Left lung (tissue), 10 donors: ENCODE results near the gene SPRR2A. TPM values are rescaled to one million over a fixed set of nuclear protein-coding genes. Genes with fewer than 3 reads are reported as not detected.
"Not testable (repeated sequence)": the region's sequence is repeated elsewhere in the genome, so short reads cannot be mapped to it uniquely, and the experiment has no call there.

Source experiments
- ATAC-seq: fragments of 200-7000 bp; cut with Tn5 transposase; one replicate; pipeline ENCODE4 v1.9.1; 2020; ENCODE audit warnings: moderate library complexity
- DNase-seq, 4 donors: peaks; one replicate each; pipeline ENCODE4 v3.0.0-alpha.2; 2013 to 2020
- H3K27ac ChIP-seq, 2 donors: fragments of 200-600 bp; sonication (generic) in 1 of 2; one replicate each; pipeline versions ENCODE4 v1.5.0 to v1.8.0; 2020 to 2021
- H3K27me3 ChIP-seq, 2 donors: fragments of 200-600 bp; sonication (generic) in 1 of 2; one replicate each; pipeline versions ENCODE4 v1.5.0 to v1.8.0; 2020 to 2021
- H3K36me3 ChIP-seq, 2 donors: fragments of 200-600 bp; sonication (generic) in 1 of 2; one replicate each; pipeline versions ENCODE4 v1.5.0 to v1.8.0; 2020 to 2021
- H3K4me1 ChIP-seq, 2 donors: fragments of 200-600 bp; one replicate each; pipeline ENCODE4 v1.8.0; 2021
- H3K4me3 ChIP-seq, 2 donors: fragments of 200-600 bp; sonication (generic) in 1 of 2; one replicate each; pipeline versions ENCODE4 v1.5.0 to v1.8.0; 2020 to 2021; ENCODE audit warnings: mild to moderate bottlenecking in 1 of 2
- H3K9me3 ChIP-seq, 2 donors: fragments of 200-600 bp; sonication (generic) in 1 of 2; one replicate each; pipeline versions ENCODE4 v1.5.0 to v1.8.0; 2020 to 2021
- intact Hi-C, 2 donors: fragments of 100-400 bp; cut with DNase I; formaldehyde crosslinking; loops; one replicate each; pipeline versions ENCODE4 v1.11.2 to v1.14.2; 2022
- polyA plus RNA-seq, 6 donors: library from polyadenylated mRNA; unstranded; fragments of 120-200 nt; gene quantifications; one replicate each; pipeline ENCODE4 v1.2.1, GENCODE V29; 2013; ENCODE audit not compliant: insufficient read length in 6 of 6
- total RNA-seq, 2 donors: library from RNA; stranded (reverse); fragmentation: NEBNext Ultra II Directional; extraction: Animal tissue kit (Norgen Biotek cat#: 25700); gene quantifications; one replicate each; pipeline ENCODE4 v1.2.1, GENCODE V29; 2021
- TF ChIP-seq, protein P1 (sequence below), 2 donors: fragments of 200-600 bp; sonication (generic) in 1 of 2; IDR thresholded peaks; one replicate each; pipeline versions ENCODE4 v1.5.0 to v1.8.0; 2021; ENCODE audit warnings: antibody characterized with exemption in 2 of 2
- donor health status: DM: no; HTN: yes; CAD: no.
- donor health status: DM: no; HTN: no; CAD: no.

SPRR2A gene
- total and polyA plus RNA-seq, 8 donors: not detected

DNA sequence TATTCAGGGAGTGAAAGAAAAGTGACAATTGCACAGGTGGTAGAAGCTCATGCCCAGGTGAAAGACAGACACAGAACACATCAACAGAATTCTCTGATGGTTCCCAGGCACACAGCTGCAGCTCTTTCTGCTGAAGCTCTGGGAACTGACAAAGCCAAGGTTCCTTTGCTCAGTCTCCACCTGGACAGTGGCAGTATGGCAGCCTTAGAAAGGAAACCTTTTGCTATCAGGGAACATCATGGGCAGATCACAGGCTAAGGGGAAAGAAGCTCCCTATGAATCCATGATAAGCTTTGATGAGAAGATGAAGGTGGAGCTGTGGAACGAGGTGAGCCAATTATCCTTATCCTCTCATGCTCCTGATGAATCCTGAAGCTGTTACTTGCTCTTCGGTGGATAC lies 12.9 kb upstream of the SPRR2A start:
- H3K4me1 ChIP-seq: no peaks in the 10 kb centered on the region
- no peaks in the 10 kb centered on the region for H3K27me3 ChIP-seq
- H3K9me3 ChIP-seq: no peaks in the 10 kb centered on the region
- H3K27ac ChIP-seq: no peak overlapping the region
- no peaks in the 10 kb centered on the region for H3K36me3 ChIP-seq
- H3K4me3 ChIP-seq: no peak overlapping the region
- ATAC-seq (no peak), DNase-seq (no peak)
- TF ChIP-seq, protein P1, sequence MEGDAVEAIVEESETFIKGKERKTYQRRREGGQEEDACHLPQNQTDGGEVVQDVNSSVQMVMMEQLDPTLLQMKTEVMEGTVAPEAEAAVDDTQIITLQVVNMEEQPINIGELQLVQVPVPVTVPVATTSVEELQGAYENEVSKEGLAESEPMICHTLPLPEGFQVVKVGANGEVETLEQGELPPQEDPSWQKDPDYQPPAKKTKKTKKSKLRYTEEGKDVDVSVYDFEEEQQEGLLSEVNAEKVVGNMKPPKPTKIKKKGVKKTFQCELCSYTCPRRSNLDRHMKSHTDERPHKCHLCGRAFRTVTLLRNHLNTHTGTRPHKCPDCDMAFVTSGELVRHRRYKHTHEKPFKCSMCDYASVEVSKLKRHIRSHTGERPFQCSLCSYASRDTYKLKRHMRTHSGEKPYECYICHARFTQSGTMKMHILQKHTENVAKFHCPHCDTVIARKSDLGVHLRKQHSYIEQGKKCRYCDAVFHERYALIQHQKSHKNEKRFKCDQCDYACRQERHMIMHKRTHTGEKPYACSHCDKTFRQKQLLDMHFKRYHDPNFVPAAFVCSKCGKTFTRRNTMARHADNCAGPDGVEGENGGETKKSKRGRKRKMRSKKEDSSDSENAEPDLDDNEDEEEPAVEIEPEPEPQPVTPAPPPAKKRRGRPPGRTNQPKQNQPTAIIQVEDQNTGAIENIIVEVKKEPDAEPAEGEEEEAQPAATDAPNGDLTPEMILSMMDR (IDR thresholded peaks at IDR 0.05): no peak
- intact Hi-C loops: no loop called here

DNA sequence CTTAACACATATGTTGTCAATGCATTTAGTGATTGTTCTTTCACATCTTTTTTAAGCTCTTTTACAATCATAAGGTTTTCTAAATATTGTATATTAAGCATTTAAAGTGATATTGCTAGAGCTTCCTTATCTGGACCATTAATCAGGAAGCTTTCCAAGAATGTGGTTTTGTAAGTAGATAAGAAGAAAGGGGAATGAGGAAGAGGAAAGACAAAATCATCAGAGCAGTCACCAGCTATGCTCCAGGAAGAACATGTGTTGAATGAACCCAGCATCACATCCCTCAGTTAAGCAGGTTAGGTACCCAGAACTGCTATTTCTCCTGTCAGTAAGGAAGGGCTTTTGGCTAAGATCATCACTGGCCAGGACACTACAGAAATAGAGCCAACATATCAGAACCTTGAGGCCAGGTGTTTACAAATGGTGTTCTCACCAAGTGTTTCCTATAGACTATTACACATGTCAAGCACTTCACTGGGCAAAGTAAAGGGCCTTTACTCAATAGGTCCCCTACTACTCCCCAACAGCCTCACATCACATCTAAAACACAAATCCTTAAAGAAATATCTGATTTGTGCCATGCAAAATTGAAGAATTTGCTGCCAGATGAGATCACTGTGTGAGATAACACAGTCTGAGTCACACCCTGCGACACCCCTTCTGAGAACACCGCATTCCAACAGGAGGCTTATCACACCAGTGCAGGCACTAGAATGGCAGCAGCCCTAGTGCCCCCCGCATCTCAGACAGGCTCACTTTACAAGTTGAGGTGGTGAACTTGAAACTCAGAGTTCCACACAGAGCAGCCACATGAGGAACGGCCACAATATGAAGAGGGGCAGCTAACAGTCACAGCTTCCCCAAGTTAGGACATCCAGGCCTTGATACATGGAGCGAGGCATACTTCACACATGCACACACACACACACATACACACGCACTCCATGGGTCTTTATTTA lies 1.8 kb upstream of the SPRR2A start:
- no peaks in the 10 kb centered on the region for H3K36me3 ChIP-seq
- DNase-seq (no peak), ATAC-seq (no peak)
- no peak overlapping the region for H3K4me3 ChIP-seq
- H3K9me3 ChIP-seq: no peaks in the 10 kb centered on the region
- TF ChIP-seq, protein P1 (IDR thresholded peaks at IDR 0.05): no peak
- peaks cover 0 to 6% of the 10 kb centered on the region in 2 donors for H3K27me3 ChIP-seq
- intact Hi-C loops: no loop called here
- no peaks in the 10 kb centered on the region for H3K4me1 ChIP-seq
- no peak overlapping the region for H3K27ac ChIP-seq

GRCh38 chr1:153058154-153058553 lies 842 bp upstream of the SPRR2A start:
- H3K4me1 ChIP-seq: no peaks in the 10 kb centered on the region
- no peak overlapping the region for H3K4me3 ChIP-seq
- no peak overlapping the region for H3K27ac ChIP-seq
- no peaks in the 10 kb centered on the region for H3K36me3 ChIP-seq
- intact Hi-C loops: no loop called here
- peaks cover 0 to 6% of the 10 kb centered on the region in 2 donors for H3K27me3 ChIP-seq
- no peaks in the 10 kb centered on the region for H3K9me3 ChIP-seq
- TF ChIP-seq, protein P1 (IDR thresholded peaks at IDR 0.05): no peak
- DNase-seq: no peak
- ATAC-seq: no peak

- DNase-seq, H3K27ac ChIP-seq, H3K9me3 ChIP-seq, ATAC-seq, H3K27me3 ChIP-seq, H3K4me1 ChIP-seq, intact Hi-C loops, H3K36me3 ChIP-seq, H3K4me3 ChIP-seq: not testable (repeated sequence)
Observed at GRCh38 chr1:153056111-153056510, 1.2 kb downstream of the SPRR2A start.

- Histone ChIP-seq H3K4me3 (no peak overlapping the region), H3K4me1 (no peaks in the 10 kb centered on the region), H3K27me3 (peaks cover 0 to 7% of the 10 kb centered on the region in 2 donors), H3K9me3 (no peaks in the 10 kb centered on the region), H3K27ac (no peak overlapping the region), H3K36me3 (no peaks in the 10 kb centered on the region)
- intact Hi-C loops: no loop called here
- DNase-seq (no peak), ATAC-seq (no peak)
- TF ChIP-seq, protein P1 (IDR thresholded peaks at IDR 0.05): no peak
Observed at GRCh38 chr1:153049211-153049610, 8.1 kb downstream of the SPRR2A start.
